SK-N-SH treated with all-trans-retinoic acid at 6 μM for 48 hours (cell line): ENCODE results near the gene COQ2.

Experiments
- CSDC2 ChIP-seq: fragments of 250-450 bp; sonication (Bioruptor Pico); IDR thresholded peaks from 2 replicates; pipeline ENCODE4 v1.5.0; 2020; ENCODE audit warnings: mild to moderate bottlenecking, moderate library complexity
- CSRNP3 ChIP-seq: fragments of 250-450 bp; sonication (Bioruptor Pico); IDR thresholded peaks from 2 replicates; pipeline ENCODE4 v1.5.1; 2021; ENCODE audit warnings: mild to moderate bottlenecking, moderate library complexity
- SNAI2 ChIP-seq: fragments of 250-450 bp; sonication (Bioruptor Pico); IDR thresholded peaks from 2 replicates; pipeline ENCODE4 v1.5.0; 2020; ENCODE audit warnings: mild to moderate bottlenecking, moderate library complexity
- TOX ChIP-seq: fragments of 250-450 bp; sonication (Bioruptor Pico); IDR thresholded peaks from 2 replicates; pipeline ENCODE4 v1.8.0; 2021; ENCODE audit warnings: mild to moderate bottlenecking, moderate library complexity, borderline replicate concordance
- ZNF70 ChIP-seq: fragments of 450-650 bp; formaldehyde crosslinking; IDR thresholded peaks from 2 replicates; pipeline ENCODE4 v1.5.0; 2020; ENCODE audit warnings: mild to moderate bottlenecking, moderate library complexity

GRCh38 chr4:83237591-83237990, 47.0 kb downstream of the COQ2 start:
- TF ChIP-seq SNAI2 (CRISPR knock-in tag), result no peak
- no peak for TF ChIP-seq ZNF70
- no peak for TF ChIP-seq CSDC2
- TF ChIP-seq TOX (CRISPR knock-in tag), result no peak
- TF ChIP-seq CSRNP3 (CRISPR knock-in tag), result no peak
